Muscle of back (tissue), 13 donors: Measurements from ENCODE around the gene DSE. TPM values are rescaled to one million over a fixed set of nuclear protein-coding genes. Genes with fewer than 3 reads are reported as not detected.
"Not testable (repeated sequence)": the region's sequence is repeated elsewhere in the genome, so short reads cannot be mapped to it uniquely, and the experiment has no call there.

Experiments
- DNase-seq, 3 donors: peaks; one replicate each; pipeline versions ENCODE4 v3.0.0 to v3.0.0-alpha.2; 2013
- long read RNA-seq, 9 donors: transcript quantifications; one replicate each; lab custom pipeline, GENCODE V29; 2026
- polyA plus RNA-seq, 10 donors: library from polyadenylated mRNA; unstranded; fragments of 120-200 nt; gene quantifications; one replicate each; pipeline ENCODE4 v1.2.1, GENCODE V29; 2013; ENCODE audit not compliant: insufficient read length in 10 of 10

Gene DSE
- 10 to 100 TPM; 30.3 to 39.2 (median 33.1) TPM for polyA plus RNA-seq
- long read RNA-seq, donor 1, full-length matches to known transcripts, result 2 of 2 reads
- long read RNA-seq, donor 1, partial matches to known transcripts, result 0 of 2 reads
- long read RNA-seq, donor 1, other reads (novel, unspliced or antisense), result 0 of 2 reads
- long read RNA-seq, donor 2, result 0 reads
- long read RNA-seq, donor 3, result 0 reads
- long read RNA-seq, donor 4, full-length matches to known transcripts, result 3 of 3 reads
- long read RNA-seq, donor 4, partial matches to known transcripts, result 0 of 3 reads
- long read RNA-seq, donor 4, other reads (novel, unspliced or antisense), result 0 of 3 reads
- long read RNA-seq, donor 5, full-length matches to known transcripts, result 3 of 3 reads
- long read RNA-seq, donor 5, partial matches to known transcripts, result 0 of 3 reads
- long read RNA-seq, donor 5, other reads (novel, unspliced or antisense), result 0 of 3 reads
- long read RNA-seq, donor 6, full-length matches to known transcripts, result 3 of 3 reads
- long read RNA-seq, donor 6, partial matches to known transcripts, result 0 of 3 reads
- long read RNA-seq, donor 6, other reads (novel, unspliced or antisense), result 0 of 3 reads
- long read RNA-seq, donor 7, full-length matches to known transcripts, result 5 of 5 reads
- long read RNA-seq, donor 7, partial matches to known transcripts, result 0 of 5 reads
- long read RNA-seq, donor 7, other reads (novel, unspliced or antisense), result 0 of 5 reads
- long read RNA-seq, donor 8, full-length matches to known transcripts, result 2 of 2 reads
- long read RNA-seq, donor 8, partial matches to known transcripts, result 0 of 2 reads
- long read RNA-seq, donor 8, other reads (novel, unspliced or antisense), result 0 of 2 reads
- long read RNA-seq, donor 9, full-length matches to known transcripts, result 1 of 1 reads
- long read RNA-seq, donor 9, partial matches to known transcripts, result 0 of 1 reads
- long read RNA-seq, donor 9, other reads (novel, unspliced or antisense), result 0 of 1 reads

- DNase-seq, result peak in 2 of 3 donors; percentile 86 to 91
These were observed at the start of gene DSE for GRCh38 chr6:116370760-116371119. Gene DSE (plus strand): TSS chr6:116370947. CDS start chr6:116399251, 28,304 bp downstream.

- DNase-seq, result not testable (repeated sequence)
These were observed 48.8 kb upstream of the DSE start for GRCh38 chr6:116321933-116322332.

- DNase-seq, result no peak
These were observed 46.9 kb upstream of the DSE start for GRCh38 chr6:116323863-116324262.

GRCh38 chr6:116325634-116326132, 45.1 kb upstream of the DSE start:
- DNase-seq, result not testable (repeated sequence)

- peak in 2 of 3 donors; percentile 12 to 43 for DNase-seq
These were observed 44.5 kb upstream of the DSE start for GRCh38 chr6:116326181-116326671.

GRCh38 chr6:116326996-116327395, 43.8 kb upstream of the DSE start:
- peak in 2 of 3 donors; percentile 2 to 30 for DNase-seq

- DNase-seq, result no peak
These were observed 42.8 kb upstream of the DSE start for GRCh38 chr6:116327803-116328527.

- peak in 1 of 3 donors; percentile 11 for DNase-seq
These were observed 42.2 kb upstream of the DSE start for GRCh38 chr6:116328528-116328903.

- no peak for DNase-seq
These were observed 41.6 kb upstream of the DSE start for GRCh38 chr6:116329156-116329555.

- DNase-seq, result no peak
These were observed 40.2 kb upstream of the DSE start for GRCh38 chr6:116330511-116330910.

GRCh38 chr6:116332096-116332495, 38.7 kb upstream of the DSE start:
- DNase-seq, result no peak

- DNase-seq, result not testable (repeated sequence)
These were observed 35.9 kb upstream of the DSE start for GRCh38 chr6:116334638-116335409.

GRCh38 chr6:116335612-116336215, 35.0 kb upstream of the DSE start:
- DNase-seq, result no peak

GRCh38 chr6:116338943-116339342, 31.8 kb upstream of the DSE start:
- no peak for DNase-seq

GRCh38 chr6:116340625-116341024, 30.1 kb upstream of the DSE start:
- not testable (repeated sequence) for DNase-seq

GRCh38 chr6:116349216-116349615, 21.5 kb upstream of the DSE start:
- DNase-seq, result no peak

- no peak for DNase-seq
These were observed 19.6 kb upstream of the DSE start for GRCh38 chr6:116351101-116351500.

GRCh38 chr6:116352515-116353471, 18.0 kb upstream of the DSE start:
- peak in 1 of 3 donors; percentile 26 for DNase-seq

GRCh38 chr6:116354236-116354635, 16.5 kb upstream of the DSE start:
- DNase-seq, result no peak
